Measurements from ENCODE around the gene CYP2B6.
"Not testable (repeated sequence)": the region's sequence is repeated elsewhere in the genome, so short reads cannot be mapped to it uniquely, and the experiment has no call there.

The CYP2B6 gene

GRCh38 chr19:41039806-41040205 is 48.7 kb downstream of the CYP2B6 start:
- DNase-seq: no peak

- not testable (repeated sequence) for DNase-seq
Measured at GRCh38 chr19:41045095-41045494, 54.0 kb downstream of the CYP2B6 start.

- DNase-seq: no peak
Measured at GRCh38 chr19:41050426-41050825, 59.3 kb downstream of the CYP2B6 start.

GRCh38 chr19:41052162-41052561 is 61.1 kb downstream of the CYP2B6 start:
- DNase-seq: not testable (repeated sequence)

GRCh38 chr19:41053331-41053730 is 62.2 kb downstream of the CYP2B6 start:
- DNase-seq: not testable (repeated sequence)

- no peak for DNase-seq
Measured at GRCh38 chr19:41064974-41065569, 74.0 kb downstream of the CYP2B6 start.

Data from retina (tissue), 1 donor.